ENCODE data around the gene MACROD1.

Gene MACROD1

DNA sequence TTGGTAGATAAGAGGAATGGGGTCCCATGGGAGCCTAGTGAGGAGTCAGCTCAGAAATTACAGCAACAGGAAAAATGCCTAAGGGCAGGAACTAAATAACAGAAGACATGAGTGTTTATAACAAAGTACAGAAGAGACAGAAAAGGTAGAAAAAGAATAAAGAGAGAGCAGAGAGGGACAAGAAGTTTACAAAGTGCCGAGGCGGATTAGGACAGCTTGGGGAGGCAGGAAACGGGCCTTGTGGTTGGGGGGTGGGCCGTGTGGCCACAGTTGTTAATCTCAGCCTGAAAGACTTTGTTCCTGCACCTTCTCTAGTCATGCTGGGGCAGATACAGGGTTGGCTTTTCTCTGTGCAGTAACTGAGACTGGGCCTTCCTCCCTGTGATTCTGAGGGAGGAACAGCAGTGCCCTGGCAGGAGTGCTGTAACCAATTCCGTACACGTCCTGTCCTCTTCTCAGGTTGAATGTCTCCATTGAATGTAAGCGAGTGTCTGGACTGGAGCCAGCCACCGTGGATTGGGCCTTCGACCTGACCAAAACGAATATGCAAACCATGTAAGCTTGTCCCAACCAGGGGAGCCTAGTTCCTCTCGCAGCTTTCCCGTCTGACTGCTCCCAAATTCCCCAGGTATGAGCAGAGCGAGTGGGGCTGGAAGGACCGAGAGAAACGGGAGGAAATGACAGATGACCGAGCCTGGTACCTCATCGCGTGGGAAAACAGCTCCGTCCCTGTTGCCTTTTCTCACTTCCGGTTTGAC, 214.0 kb downstream of the MACROD1 start:
- DNase-seq (ENCODE audit: low spot score): no peak

All from GM03348 (cell line).